ENCODE measurements around the gene STRN4.

The STRN4 gene

GRCh38 chr19:46730595-46730994 is 15.7 kb downstream of the STRN4 start:
- H3K9me3 ChIP-seq (ENCODE audit: low read length) = no peaks in the 10 kb centered on the region
- H3K27me3 ChIP-seq (ENCODE audit: insufficient read depth, low read length) = no peaks in the 10 kb centered on the region
- H3K36me3 ChIP-seq (ENCODE audit: insufficient read depth, low read length) = peaks cover 85% of the 10 kb centered on the region
- no peak overlapping the region for H2AFZ ChIP-seq (ENCODE audit: low read depth, low read length)
- peaks cover 6% of the 10 kb centered on the region for H3K4me1 ChIP-seq (ENCODE audit: insufficient read depth, low read length)
- H3K4me3 ChIP-seq (ENCODE audit: low read length) = no peak overlapping the region

- peaks cover 85% of the 10 kb centered on the region for H3K36me3 ChIP-seq (ENCODE audit: insufficient read depth, low read length)
- peaks cover 6% of the 10 kb centered on the region for H3K4me1 ChIP-seq (ENCODE audit: insufficient read depth, low read length)
- H3K27me3 ChIP-seq (ENCODE audit: insufficient read depth, low read length) = no peaks in the 10 kb centered on the region
- H2AFZ ChIP-seq (ENCODE audit: low read depth, low read length) = no peak overlapping the region
- no peaks in the 10 kb centered on the region for H3K9me3 ChIP-seq (ENCODE audit: low read length)
- H3K4me3 ChIP-seq (ENCODE audit: low read length) = no peak overlapping the region
These were observed 16.1 kb downstream of the STRN4 start for GRCh38 chr19:46730187-46730586.

- no peak overlapping the region for H2AFZ ChIP-seq (ENCODE audit: low read depth, low read length)
- no peaks in the 10 kb centered on the region for H3K27me3 ChIP-seq (ENCODE audit: insufficient read depth, low read length)
- no peaks in the 10 kb centered on the region for H3K9me3 ChIP-seq (ENCODE audit: low read length)
- no peak overlapping the region for H3K4me3 ChIP-seq (ENCODE audit: low read length)
- H3K4me1 ChIP-seq (ENCODE audit: insufficient read depth, low read length) = peaks cover 6% of the 10 kb centered on the region
- peaks cover 90% of the 10 kb centered on the region for H3K36me3 ChIP-seq (ENCODE audit: insufficient read depth, low read length)
These were observed 16.6 kb downstream of the STRN4 start for GRCh38 chr19:46729696-46730095.

- Histone ChIP-seq H3K9me3 (ENCODE audit: low read length) (no peaks in the 10 kb centered on the region), H3K36me3 (ENCODE audit: insufficient read depth, low read length) (peaks cover 89% of the 10 kb centered on the region), H3K27me3 (ENCODE audit: insufficient read depth, low read length) (no peaks in the 10 kb centered on the region), H3K4me3 (ENCODE audit: low read length) (no peak overlapping the region), H2AFZ (ENCODE audit: low read depth, low read length) (no peak overlapping the region), H3K4me1 (ENCODE audit: insufficient read depth, low read length) (peaks cover 6% of the 10 kb centered on the region)
These were observed 17.4 kb downstream of the STRN4 start for GRCh38 chr19:46728693-46729339.

- H3K36me3 ChIP-seq (ENCODE audit: insufficient read depth, low read length) = peaks cover 89% of the 10 kb centered on the region
- H3K4me1 ChIP-seq (ENCODE audit: insufficient read depth, low read length) = peaks cover 6% of the 10 kb centered on the region
- no peaks in the 10 kb centered on the region for H3K9me3 ChIP-seq (ENCODE audit: low read length)
- H2AFZ ChIP-seq (ENCODE audit: low read depth, low read length) = no peak overlapping the region
- no peaks in the 10 kb centered on the region for H3K27me3 ChIP-seq (ENCODE audit: insufficient read depth, low read length)
- no peak overlapping the region for H3K4me3 ChIP-seq (ENCODE audit: low read length)
These were observed 18.0 kb downstream of the STRN4 start for GRCh38 chr19:46728208-46728607.

GRCh38 chr19:46727757-46728156 is 18.5 kb downstream of the STRN4 start:
- peaks cover 6% of the 10 kb centered on the region for H3K4me1 ChIP-seq (ENCODE audit: insufficient read depth, low read length)
- no peak overlapping the region for H2AFZ ChIP-seq (ENCODE audit: low read depth, low read length)
- peaks cover 89% of the 10 kb centered on the region for H3K36me3 ChIP-seq (ENCODE audit: insufficient read depth, low read length)
- no peak overlapping the region for H3K4me3 ChIP-seq (ENCODE audit: low read length)
- no peaks in the 10 kb centered on the region for H3K27me3 ChIP-seq (ENCODE audit: insufficient read depth, low read length)
- H3K9me3 ChIP-seq (ENCODE audit: low read length) = no peaks in the 10 kb centered on the region

- H3K4me3 ChIP-seq (ENCODE audit: low read length) = no peak overlapping the region
- peaks cover 89% of the 10 kb centered on the region for H3K36me3 ChIP-seq (ENCODE audit: insufficient read depth, low read length)
- H2AFZ ChIP-seq (ENCODE audit: low read depth, low read length) = no peak overlapping the region
- H3K27me3 ChIP-seq (ENCODE audit: insufficient read depth, low read length) = no peaks in the 10 kb centered on the region
- H3K9me3 ChIP-seq (ENCODE audit: low read length) = no peaks in the 10 kb centered on the region
- peaks cover 6% of the 10 kb centered on the region for H3K4me1 ChIP-seq (ENCODE audit: insufficient read depth, low read length)
These were observed 19.2 kb downstream of the STRN4 start for GRCh38 chr19:46726971-46727501.

- Histone ChIP-seq H3K27me3 (ENCODE audit: insufficient read depth, low read length) (no peaks in the 10 kb centered on the region), H2AFZ (ENCODE audit: low read depth, low read length) (no peak overlapping the region), H3K9me3 (ENCODE audit: low read length) (no peaks in the 10 kb centered on the region), H3K4me1 (ENCODE audit: insufficient read depth, low read length) (peaks cover 6% of the 10 kb centered on the region), H3K4me3 (ENCODE audit: low read length) (no peak overlapping the region), H3K36me3 (ENCODE audit: insufficient read depth, low read length) (peaks cover 89% of the 10 kb centered on the region)
These were observed 19.7 kb downstream of the STRN4 start for GRCh38 chr19:46726551-46726950.

- no peaks in the 10 kb centered on the region for H3K9me3 ChIP-seq (ENCODE audit: low read length)
- no peaks in the 10 kb centered on the region for H3K27me3 ChIP-seq (ENCODE audit: insufficient read depth, low read length)
- no peak overlapping the region for H3K4me3 ChIP-seq (ENCODE audit: low read length)
- H3K36me3 ChIP-seq (ENCODE audit: insufficient read depth, low read length) = peaks cover 86% of the 10 kb centered on the region
- H3K4me1 ChIP-seq (ENCODE audit: insufficient read depth, low read length) = peaks cover 6% of the 10 kb centered on the region
- no peak overlapping the region for H2AFZ ChIP-seq (ENCODE audit: low read depth, low read length)
These were observed 20.3 kb downstream of the STRN4 start for GRCh38 chr19:46725859-46726393.

- Histone ChIP-seq H3K9me3 (ENCODE audit: low read length) (no peaks in the 10 kb centered on the region), H3K4me3 (ENCODE audit: low read length) (no peak overlapping the region), H3K27me3 (ENCODE audit: insufficient read depth, low read length) (no peaks in the 10 kb centered on the region), H3K36me3 (ENCODE audit: insufficient read depth, low read length) (peaks cover 85% of the 10 kb centered on the region), H2AFZ (ENCODE audit: low read depth, low read length) (no peak overlapping the region), H3K4me1 (ENCODE audit: insufficient read depth, low read length) (peaks cover 6% of the 10 kb centered on the region)
These were observed 21.0 kb downstream of the STRN4 start for GRCh38 chr19:46725036-46725820.

- Histone ChIP-seq H2AFZ (ENCODE audit: low read depth, low read length) (no peak overlapping the region), H3K9me3 (ENCODE audit: low read length) (no peaks in the 10 kb centered on the region), H3K27me3 (ENCODE audit: insufficient read depth, low read length) (no peaks in the 10 kb centered on the region), H3K36me3 (ENCODE audit: insufficient read depth, low read length) (peaks cover 84% of the 10 kb centered on the region), H3K4me3 (ENCODE audit: low read length) (no peak overlapping the region), H3K4me1 (ENCODE audit: insufficient read depth, low read length) (peaks cover 6% of the 10 kb centered on the region)
These were observed 21.8 kb downstream of the STRN4 start for GRCh38 chr19:46724468-46724867.

GRCh38 chr19:46723471-46723870 is 22.8 kb downstream of the STRN4 start:
- Histone ChIP-seq H3K9me3 (ENCODE audit: low read length) (no peaks in the 10 kb centered on the region), H3K36me3 (ENCODE audit: insufficient read depth, low read length) (peaks cover 83% of the 10 kb centered on the region), H3K4me3 (ENCODE audit: low read length) (no peak overlapping the region), H2AFZ (ENCODE audit: low read depth, low read length) (no peak overlapping the region), H3K27me3 (ENCODE audit: insufficient read depth, low read length) (no peaks in the 10 kb centered on the region), H3K4me1 (ENCODE audit: insufficient read depth, low read length) (peaks cover 3% of the 10 kb centered on the region)

GRCh38 chr19:46723023-46723461 is 23.2 kb downstream of the STRN4 start:
- H3K27me3 ChIP-seq (ENCODE audit: insufficient read depth, low read length) = no peaks in the 10 kb centered on the region
- peaks cover 3% of the 10 kb centered on the region for H3K4me1 ChIP-seq (ENCODE audit: insufficient read depth, low read length)
- H3K36me3 ChIP-seq (ENCODE audit: insufficient read depth, low read length) = peaks cover 83% of the 10 kb centered on the region
- no peaks in the 10 kb centered on the region for H3K9me3 ChIP-seq (ENCODE audit: low read length)
- no peak overlapping the region for H3K4me3 ChIP-seq (ENCODE audit: low read length)
- no peak overlapping the region for H2AFZ ChIP-seq (ENCODE audit: low read depth, low read length)

All from neuron (in vitro differentiated cells).